ENCODE results near the gene SLC22A5.

DNA sequence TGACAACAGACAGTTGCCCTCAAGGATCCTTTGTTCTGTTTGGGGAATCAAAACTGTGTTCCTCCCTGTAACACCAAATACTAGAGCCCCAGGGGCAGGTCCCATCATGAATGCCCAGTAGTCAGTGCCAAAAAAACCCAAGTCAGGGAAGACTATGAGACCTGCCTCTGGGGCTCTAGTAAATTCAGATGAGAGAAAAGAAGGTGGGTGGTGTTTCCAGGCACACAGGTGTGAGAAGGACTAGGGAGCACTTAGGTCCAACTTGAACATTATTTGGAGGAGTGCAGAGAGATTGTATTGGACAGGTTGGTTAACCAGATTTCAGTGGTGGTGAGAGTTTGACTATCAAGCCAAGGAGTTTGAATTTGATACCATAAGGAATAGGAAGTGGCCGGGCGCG, 52.0 kb downstream of the SLC22A5 start:
- TF ChIP-seq, protein P1, sequence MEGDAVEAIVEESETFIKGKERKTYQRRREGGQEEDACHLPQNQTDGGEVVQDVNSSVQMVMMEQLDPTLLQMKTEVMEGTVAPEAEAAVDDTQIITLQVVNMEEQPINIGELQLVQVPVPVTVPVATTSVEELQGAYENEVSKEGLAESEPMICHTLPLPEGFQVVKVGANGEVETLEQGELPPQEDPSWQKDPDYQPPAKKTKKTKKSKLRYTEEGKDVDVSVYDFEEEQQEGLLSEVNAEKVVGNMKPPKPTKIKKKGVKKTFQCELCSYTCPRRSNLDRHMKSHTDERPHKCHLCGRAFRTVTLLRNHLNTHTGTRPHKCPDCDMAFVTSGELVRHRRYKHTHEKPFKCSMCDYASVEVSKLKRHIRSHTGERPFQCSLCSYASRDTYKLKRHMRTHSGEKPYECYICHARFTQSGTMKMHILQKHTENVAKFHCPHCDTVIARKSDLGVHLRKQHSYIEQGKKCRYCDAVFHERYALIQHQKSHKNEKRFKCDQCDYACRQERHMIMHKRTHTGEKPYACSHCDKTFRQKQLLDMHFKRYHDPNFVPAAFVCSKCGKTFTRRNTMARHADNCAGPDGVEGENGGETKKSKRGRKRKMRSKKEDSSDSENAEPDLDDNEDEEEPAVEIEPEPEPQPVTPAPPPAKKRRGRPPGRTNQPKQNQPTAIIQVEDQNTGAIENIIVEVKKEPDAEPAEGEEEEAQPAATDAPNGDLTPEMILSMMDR (IDR thresholded peaks at IDR 0.05; ENCODE audit: low read length): no peak
- no peak for TF ChIP-seq EZH2 (optimal IDR thresholded peaks at IDR 0.05; ENCODE audit: low read depth, low read length)
- no peak for TF ChIP-seq EZH2phosphoT487 (IDR thresholded peaks at IDR 0.05; ENCODE audit: low read length)

All from MM.1S (cell line).